Activated gamma-delta T cell treated with Interleukin-2 at 50 U/mL for 16 hours (primary cell): ENCODE measurements around the gene PRMT7.

ENCODE experiments used
- DNase-seq: peaks from one replicate; pipeline ENCODE4 v3.0.0-alpha.2; 2020

PRMT7 gene, protein sequence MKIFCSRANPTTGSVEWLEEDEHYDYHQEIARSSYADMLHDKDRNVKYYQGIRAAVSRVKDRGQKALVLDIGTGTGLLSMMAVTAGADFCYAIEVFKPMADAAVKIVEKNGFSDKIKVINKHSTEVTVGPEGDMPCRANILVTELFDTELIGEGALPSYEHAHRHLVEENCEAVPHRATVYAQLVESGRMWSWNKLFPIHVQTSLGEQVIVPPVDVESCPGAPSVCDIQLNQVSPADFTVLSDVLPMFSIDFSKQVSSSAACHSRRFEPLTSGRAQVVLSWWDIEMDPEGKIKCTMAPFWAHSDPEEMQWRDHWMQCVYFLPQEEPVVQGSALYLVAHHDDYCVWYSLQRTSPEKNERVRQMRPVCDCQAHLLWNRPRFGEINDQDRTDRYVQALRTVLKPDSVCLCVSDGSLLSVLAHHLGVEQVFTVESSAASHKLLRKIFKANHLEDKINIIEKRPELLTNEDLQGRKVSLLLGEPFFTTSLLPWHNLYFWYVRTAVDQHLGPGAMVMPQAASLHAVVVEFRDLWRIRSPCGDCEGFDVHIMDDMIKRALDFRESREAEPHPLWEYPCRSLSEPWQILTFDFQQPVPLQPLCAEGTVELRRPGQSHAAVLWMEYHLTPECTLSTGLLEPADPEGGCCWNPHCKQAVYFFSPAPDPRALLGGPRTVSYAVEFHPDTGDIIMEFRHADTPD

DNA sequence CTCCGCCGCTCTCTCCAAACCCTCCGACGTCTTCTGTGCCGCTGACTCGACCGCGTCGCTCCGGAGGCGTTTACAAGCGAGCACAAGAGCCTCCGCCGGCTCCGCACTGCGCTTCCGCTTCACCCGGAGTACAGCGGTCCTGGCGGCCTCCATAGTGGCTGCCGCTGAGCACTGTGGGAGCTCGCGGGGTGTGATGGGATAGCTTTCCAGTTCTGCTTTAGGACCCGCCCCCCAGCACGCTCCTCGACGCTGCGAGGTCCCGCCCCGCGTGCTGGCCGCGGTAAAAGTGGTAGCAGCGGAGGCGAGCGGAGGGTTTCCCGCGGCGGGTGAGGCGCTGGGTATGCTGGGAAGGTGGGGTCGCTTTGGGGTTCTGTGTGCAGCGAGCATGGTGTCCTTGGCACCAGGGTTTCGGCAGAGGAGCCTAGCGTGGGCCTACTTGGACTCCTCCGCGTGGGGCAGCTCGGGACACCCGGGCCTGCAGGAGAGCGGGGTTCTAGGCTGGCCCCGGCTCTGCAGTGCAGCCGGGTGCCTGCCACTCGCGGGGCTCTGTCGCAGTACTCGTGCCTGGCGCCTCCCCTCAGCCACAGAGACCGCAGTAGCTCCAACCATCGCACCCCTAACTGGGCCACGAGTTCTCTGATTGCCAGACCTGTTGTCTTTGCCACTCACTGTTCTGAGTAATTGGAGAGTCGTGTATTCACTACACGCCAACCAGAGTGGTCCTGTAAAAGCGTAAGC lies at the start of gene PRMT7, which contains the start of gene SLC7A6OS:
Gene PRMT7 (plus strand): TSS at position 246 of the 738 bp plus-strand sequence. CDS start 4,961 bp downstream, outside the sequence.
Gene SLC7A6OS (minus strand): TSS at position 173 of the 738 bp plus-strand sequence. CDS start 20 bp downstream, at position 153.
- DNase-seq = peak; percentile 90

DNA sequence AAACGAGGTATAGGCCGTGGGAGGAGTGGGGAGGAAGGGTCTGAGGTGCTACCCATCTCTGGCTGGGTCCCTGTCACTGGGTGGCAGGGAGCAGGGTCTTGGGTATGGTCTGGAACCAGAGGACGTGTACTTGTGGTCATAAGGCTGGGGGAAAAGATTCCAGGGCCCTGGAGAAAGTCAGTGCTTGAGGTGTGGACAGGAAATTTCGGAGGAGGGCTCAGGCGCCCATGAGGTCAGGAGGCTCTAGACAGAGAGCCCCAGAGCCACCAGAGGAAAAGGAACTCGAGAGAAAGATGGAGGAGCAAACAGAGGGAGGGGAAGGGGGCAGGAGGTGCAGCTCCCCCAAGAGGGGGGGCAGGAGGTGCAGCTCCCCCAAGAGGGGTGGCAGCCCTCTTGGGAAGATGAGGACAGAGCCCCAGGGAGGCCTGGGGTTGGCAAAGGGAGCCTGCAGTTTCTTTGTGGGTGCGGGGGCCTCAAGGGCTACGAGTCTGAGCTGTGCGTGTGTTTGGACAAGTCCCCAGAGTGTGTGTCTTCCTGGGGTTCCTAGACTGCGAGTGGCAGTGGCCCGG lies 47.2 kb upstream of the PRMT7 start:
- no peak for DNase-seq

DNA sequence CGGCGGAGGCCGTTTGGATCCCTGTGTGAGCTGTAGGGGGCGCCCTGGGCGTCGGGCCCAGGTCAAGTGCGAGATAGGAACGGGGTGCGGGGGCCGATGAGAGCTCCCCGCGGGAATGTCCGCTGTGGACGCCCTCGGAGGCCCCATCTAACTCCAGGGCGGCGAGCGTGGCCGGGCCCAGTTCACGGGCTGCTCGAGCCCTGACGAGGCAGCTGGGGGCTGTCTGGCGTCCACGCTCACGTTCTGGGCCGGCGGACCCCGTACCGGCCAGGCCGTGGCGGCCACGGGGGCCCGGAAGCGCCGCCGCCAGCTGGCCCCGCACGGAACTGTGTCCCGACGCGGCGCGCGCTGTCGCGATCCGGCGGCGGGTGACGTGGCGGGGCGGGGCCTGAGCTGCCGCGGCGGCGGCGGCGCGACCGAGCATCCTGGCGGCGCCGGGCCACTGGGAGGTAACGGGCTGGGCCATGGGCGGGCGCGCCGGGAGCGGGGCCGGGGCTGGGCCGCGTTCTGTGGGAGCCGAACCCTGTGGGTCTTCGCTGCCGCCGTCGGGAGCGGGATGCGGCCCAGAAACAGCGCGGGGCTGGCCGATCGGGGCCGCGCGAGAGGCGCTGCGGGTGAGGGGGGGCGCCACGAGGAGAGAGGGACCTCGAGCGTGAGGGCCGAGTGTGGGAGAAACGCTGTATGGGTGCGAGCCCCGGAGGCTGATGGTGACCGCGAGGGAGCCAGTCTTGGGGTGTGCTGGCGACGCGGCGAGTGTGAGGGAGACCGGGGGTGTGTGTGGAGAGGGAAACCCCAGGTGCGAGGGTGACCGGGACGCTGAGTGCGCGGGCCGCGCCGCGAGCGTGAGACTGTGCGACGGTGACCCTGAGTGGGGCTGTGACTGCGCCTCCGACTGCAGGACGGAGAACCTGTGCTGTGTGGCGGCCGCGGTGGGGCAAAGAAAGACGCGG lies 46.4 kb upstream of the PRMT7 start, which contains the start of gene SLC7A6:
Gene SLC7A6 (plus strand): TSS at position 399 of the 950 bp plus-strand sequence. CDS start 10,201 bp downstream, outside the sequence.
- DNase-seq = peak; percentile 70

DNA sequence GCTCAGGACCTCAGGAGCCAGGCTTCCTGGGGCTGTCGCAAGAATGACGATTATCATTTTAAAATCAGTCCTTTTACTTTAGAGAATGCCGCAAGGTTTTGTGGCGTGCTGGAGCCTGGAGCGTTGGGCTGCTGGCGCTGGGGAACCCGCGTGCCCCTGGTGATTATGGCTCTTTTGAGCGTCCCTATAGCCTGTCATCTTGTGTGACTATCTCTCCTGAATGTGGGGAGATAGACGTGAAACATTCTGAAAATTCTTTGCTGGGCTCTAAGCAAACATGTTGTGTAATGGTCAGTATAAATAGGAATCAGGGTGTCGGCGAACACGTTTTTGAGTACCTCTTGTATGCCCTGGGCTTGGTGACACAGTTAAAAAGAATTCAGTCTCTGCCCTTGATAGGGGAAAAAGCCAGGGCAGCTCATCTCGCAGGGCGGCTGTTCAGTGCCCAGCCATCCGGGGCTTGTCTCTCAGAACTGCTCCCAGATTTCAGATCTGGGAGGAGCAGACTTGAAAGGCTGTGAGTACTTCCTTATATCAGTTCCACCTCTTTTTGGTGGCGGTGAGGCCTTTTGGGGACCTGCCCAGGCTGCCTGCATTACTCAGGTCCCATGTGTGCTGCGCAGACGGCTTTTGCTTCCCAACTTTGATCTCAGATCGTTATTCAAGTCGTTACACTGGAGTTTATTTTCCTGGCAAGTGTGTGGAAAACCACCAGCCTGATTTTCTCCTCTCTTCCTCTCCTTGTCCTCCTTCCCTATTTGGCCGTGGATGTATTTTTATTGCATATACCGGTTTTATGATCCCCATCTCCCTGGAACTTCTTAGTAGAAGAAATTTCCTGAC lies 45.5 kb upstream of the PRMT7 start:
- DNase-seq = no peak

DNA sequence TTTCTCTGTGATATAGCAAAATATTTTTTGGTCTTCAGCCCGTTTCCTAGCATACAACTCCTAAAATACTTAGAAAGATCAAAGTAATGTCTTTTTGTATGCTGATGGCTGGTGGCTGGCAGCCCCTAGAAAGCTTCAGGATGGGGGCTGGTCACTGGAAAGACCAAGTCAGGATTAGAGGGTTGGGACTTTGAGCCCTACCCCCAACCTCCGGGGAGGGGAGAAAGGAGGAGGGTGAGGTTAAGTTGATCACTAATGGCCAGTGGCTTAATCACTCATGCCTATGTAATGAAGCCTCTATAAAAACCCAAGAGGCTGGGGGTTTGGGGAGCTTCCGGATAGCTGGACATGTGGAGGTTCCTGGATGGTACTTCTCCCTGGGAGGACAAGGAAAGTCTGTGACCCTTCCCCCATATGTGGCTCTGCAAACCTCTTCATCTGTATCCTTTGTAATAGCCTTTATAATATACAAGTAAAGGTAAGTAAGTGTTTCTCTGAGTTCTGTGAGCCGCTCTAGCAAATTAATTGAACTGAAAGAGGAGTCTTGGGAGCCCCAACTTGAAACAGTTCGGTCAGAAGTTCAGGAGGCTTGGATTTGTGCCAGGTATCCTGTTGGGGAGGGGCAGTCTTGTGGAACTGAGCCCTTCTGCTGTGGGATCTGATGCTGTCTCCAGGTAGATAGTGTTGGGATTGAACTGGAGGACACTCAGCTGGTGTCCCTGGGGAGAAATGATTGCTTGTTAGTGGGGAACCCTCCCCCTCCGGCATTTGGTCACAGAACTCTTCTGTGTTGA lies 43.0 kb upstream of the PRMT7 start:
- DNase-seq = no peak

DNA sequence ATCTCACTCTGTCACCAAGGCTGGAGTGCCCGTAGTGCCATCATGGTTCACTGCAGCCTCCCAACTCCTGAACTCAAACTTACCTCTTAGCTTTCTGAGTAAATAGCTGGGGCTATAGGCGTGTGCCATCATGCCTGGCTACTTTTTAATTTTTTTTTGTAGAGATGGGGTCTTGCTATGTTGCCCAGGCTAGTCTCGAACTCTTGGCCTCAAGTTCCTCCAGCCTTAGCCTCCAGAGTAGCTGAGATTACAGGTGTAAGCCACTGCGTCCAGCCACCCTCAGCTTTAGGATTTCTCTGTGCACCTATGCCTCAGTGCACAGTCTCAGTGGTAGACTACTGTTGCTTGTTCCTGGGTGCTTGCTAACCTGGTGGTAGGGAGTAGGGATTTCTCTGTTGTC lies 41.0 kb upstream of the PRMT7 start:
- no peak for DNase-seq

DNA sequence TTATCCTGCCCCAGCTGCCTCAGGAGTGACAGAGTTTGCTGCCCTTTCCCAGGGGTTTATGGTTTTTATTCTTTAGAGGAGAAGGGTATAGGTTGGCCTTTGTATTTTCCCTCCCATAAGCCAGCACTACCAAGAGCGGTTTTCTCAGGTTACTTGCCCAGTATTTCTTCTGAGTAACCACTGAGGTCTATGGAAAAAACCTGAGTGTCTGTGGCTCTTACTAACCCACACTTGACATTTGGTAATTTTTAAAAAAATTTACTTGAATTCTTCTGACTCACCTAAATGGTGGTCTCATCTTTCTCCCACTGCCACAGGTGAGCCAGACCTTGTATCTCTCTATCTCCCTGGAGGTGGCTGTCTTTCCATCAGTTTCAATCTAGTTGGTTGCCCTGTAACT lies 40.5 kb upstream of the PRMT7 start:
- no peak for DNase-seq

DNA sequence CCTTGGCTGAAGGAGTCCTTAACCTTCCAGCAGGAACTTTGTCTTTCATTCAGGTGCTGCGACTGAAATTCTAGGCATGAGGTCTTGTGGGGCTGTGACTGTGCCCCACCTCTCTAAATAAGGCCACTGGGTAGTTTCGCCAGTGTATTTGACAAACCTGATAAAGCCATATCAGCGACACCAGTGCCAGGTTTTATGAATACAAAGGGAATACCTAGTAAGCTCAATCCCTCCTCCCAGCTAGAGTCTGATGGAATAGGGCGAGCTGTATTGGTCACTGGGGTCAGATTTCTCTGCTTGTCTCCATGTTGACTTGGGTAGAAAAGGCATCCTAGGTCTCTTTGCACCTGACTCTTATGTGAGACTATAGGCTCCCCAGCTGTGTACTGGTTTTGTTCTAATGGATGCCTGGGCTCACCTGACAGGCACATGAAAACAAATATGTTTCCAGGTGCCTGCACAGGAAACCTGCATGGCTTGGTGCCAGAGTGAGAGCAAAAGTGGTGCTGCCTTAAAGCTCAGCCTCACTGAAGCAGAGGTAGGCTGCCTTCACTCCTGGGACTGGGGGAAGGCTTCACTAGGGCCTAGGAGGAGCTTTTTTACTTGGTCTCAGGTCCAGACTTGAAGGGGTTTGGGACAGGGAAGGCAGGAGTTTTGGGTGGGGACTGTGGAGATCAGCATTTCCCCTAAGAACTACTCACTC lies 38.2 kb upstream of the PRMT7 start:
- peak; percentile 58 for DNase-seq

DNA sequence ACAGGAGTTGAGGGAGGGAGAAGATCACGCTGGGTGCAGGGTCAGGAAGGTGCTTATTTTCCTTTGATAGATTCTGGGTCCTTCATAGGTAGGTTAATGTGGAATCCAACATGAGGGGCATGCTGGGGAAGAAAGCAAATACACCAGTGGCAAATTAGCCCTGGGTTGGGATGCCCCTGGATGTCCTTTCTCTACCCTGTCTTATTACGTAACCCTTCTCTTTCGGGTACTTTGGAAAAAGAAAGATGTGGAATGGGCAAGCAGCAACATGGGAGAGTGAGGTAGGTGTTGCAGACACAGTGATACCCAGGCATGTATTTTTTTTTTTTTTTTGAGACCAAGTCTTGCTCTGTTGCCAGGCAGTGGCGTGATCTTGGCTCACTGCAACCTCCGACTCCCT lies 37.4 kb upstream of the PRMT7 start:
- no peak for DNase-seq

DNA sequence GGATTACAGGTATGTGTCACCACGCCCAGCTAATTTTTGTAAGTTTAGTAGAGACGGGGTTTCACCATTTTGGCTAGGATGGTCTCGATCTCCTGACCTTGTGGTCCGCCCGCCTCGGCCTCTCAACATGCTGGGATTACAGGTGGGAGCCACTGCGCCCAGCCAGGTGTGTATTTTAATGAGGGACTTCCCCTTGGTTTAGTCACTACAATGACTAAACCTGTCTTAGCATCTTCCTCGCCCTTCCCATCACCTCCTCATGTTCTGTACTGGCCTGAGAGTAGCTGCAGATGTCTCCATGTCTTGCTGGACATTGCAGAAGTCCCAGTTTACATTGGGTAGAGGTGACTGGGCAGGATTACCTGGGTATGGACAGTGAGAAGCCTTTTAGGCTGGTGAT lies 36.9 kb upstream of the PRMT7 start:
- DNase-seq = no peak

DNA sequence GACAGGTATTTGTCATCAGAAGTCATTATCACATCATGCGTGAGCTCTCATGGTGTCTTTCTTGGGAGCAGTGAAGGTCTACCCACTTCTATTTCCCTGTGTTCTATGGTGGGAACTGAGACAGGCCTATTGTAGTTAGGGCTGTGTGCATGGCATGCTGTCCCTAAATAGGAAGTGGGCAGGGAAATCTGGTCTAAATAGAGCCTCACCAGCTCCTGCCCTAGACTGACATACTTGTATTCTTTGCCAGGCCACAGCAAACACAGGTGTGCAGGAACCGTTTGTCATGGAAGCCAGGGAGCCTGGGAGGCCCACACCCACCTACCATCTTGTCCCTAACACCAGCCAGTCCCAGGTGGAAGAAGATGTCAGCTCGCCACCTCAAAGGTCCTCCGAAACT lies 36.4 kb upstream of the PRMT7 start:
- no peak for DNase-seq

DNA sequence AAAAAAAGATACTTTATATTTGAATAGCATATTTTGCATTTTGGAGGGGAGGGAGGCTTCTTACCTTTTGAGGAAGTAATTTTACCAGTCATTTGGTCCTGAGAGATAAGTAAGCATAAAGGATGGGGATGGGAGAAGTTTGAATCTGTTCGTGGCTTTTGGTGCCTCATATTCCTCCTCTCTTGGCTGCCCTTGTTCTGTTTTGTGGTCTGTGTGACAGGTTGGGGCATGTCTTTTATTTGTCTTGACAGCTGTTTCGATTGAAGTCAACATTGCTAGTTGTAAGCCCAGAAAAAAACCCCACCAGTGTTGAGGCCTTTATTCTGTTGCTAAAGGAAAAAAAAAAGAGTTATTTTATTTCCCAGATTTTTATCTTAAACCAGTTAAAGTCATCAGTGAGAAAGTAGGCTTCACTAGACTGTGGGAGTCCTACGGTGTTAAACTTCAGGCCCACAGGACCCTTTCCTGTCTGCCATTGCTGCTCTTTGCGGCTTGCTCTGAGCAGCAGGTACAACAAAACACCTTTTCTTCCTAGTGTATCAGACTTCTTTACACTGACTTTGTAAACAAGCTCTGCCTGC lies 35.1 kb upstream of the PRMT7 start:
- peak; percentile 46 for DNase-seq

DNA sequence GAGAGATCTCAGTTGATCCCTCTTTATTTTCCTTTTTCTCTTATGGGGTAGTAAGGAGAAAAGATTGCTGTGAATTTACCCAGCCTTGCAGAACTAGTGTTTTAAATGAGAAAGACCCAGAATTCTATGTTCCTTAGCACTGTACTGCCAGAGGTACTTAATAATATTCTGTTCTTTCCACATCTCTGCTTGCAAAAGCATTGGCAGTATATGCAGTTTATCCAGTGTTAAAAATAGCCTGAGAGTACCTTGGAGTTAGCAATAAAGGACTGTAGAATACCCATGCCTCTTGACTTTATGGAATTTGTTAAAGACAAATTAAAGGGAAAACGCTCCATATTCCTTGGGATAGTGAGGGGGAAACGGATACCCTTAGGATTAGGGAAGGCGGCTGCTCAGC lies 34.6 kb upstream of the PRMT7 start:
- DNase-seq = no peak

DNA sequence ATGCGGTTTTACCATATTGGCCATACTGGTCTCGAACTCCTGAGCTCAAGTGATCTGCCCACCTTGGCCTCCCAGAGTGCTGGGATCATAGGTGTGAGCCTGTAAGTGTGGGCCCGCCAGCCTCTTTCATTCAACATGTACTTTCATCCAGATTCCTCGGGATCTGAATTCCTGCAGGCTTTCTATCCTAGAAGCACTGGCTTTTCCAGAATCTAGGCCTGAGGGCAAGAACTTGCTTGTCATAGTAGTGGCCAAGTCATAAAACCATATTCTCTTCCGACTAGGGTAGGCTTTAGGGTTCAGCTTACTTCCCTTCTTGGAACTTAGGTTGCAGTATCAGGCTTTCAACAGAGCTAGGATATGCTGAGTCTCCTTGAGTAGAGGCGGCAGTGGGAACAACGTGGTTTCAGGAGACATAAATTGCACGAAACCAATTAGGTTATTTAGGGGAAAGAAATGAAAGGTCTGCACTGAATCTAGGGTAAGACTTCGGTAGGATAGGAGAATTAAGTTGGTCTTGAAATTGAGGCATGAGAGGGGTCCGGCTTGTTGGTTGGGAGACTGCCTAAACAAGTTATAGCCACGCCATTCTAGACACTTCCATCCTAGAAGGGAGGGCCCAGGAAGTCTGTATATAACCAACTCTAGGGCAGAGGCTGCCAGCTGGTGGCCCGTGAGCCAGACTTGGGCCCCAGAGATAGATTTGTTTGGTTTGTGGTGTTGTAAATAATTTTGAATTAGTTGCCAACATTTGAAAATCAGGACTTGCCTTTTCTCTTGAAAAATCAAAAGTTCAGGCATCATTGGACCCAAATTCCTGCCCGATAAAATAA lies 30.9 kb upstream of the PRMT7 start:
- no peak for DNase-seq

DNA sequence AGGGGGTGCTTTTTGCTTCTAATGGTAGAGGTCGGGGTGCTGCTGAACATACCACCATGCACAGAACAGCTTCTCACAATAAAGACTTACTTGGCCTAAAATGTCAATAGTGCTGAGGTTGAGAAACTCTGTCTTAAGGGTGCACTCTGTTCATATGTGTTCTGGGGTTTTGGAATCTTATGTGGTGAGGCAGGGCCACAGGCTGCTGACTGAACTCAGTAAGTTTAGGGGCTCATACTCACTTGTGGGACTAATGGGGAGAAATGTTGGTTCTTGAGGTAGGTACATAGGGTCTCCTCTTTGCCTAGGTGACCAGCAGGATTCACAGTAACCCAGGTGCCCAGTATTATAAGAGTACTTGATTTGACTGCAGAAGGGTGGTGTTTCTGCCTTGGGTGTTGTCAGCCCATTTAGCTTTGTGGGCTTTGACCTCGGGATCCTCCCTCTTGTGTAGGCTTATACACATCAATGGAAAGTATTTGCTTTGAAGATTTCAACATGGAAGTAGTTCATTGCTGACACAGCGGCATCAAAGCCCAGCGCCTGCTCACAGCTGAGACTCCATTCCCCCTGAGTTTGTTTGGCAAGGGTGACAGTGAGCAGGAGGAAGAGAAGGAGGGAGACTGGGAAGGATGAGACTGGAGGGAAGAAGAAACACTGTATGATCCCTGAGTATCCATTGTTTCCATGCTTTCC lies 29.3 kb upstream of the PRMT7 start:
- DNase-seq = no peak

DNA sequence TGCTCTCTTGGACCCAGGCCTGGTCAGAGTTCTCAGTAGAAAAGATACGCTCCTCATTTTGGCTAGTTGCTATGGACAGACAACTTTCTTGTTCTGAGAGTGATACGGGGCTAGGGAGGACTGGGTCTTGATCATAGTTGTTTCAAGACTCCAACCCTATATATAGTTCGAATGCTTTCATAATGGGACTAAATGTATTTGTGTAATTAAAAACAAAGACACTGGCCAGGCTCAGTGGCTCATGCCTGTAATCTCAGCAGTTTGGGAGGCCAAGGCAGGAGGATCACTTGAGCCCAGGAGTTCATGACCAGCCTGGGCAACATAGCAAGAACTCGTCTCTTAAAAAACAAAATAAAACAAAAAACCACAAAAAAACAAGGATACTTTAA lies 28.8 kb upstream of the PRMT7 start:
- no peak for DNase-seq

DNA sequence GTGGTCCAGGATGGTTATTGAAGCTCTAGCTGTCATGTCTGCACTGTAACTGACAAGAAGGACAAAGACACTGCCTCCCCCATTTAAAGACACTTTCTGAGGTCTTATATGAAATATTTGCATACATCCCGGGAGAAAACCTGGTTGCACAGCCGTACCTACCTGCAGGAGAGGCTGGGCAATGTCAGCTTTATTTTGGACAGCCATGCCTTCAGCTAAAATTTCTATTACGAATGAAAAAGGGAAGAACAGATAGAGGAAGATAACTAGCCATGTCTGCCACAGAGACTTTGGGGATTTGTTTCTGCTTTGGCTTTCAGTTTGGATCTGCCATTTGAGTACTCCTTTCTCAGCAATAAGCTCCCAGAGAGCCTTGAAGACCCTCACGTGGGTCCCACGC lies 27.5 kb upstream of the PRMT7 start:
- DNase-seq = no peak
